Measurements from ENCODE around the gene COL15A1.
"Not testable (repeated sequence)": the region's sequence is repeated elsewhere in the genome, so short reads cannot be mapped to it uniquely, and the experiment has no call there.

Gene COL15A1

GRCh38 chr9:99085949-99086948 is 142.5 kb downstream of the COL15A1 start:
- Histone ChIP-seq H3K36me3 (ENCODE audit: control insufficient read depth, insufficient read depth, low read length) (no peaks in the 10 kb centered on the region), H3K9ac (ENCODE audit: low read length) (no peak overlapping the region), H3K27ac (ENCODE audit: low read depth, low read length) (peak overlapping the region; percentile 6), H3K27me3 (ENCODE audit: control insufficient read depth, insufficient read depth, low read length) (no peaks in the 10 kb centered on the region), H3K4me1 (ENCODE audit: control insufficient read depth, insufficient read depth, low read length) (no peaks in the 10 kb centered on the region), H3K4me3 (ENCODE audit: low read length) (no peak overlapping the region)

GRCh38 chr9:99087462-99087861 is 143.8 kb downstream of the COL15A1 start:
- H3K36me3 ChIP-seq (ENCODE audit: control insufficient read depth, insufficient read depth, low read length): no peaks in the 10 kb centered on the region
- H3K9ac ChIP-seq (ENCODE audit: low read length): no peak overlapping the region
- no peak overlapping the region for H3K4me3 ChIP-seq (ENCODE audit: low read length)
- H3K4me1 ChIP-seq (ENCODE audit: control insufficient read depth, insufficient read depth, low read length): no peaks in the 10 kb centered on the region
- H3K27me3 ChIP-seq (ENCODE audit: control insufficient read depth, insufficient read depth, low read length): no peaks in the 10 kb centered on the region
- H3K27ac ChIP-seq (ENCODE audit: low read depth, low read length): no peak overlapping the region

GRCh38 chr9:99090336-99091130 is 146.8 kb downstream of the COL15A1 start:
- Histone ChIP-seq H3K27me3 (ENCODE audit: control insufficient read depth, insufficient read depth, low read length) (no peaks in the 10 kb centered on the region), H3K27ac (ENCODE audit: low read depth, low read length) (no peak overlapping the region), H3K36me3 (ENCODE audit: control insufficient read depth, insufficient read depth, low read length) (no peaks in the 10 kb centered on the region), H3K4me3 (ENCODE audit: low read length) (no peak overlapping the region), H3K9ac (ENCODE audit: low read length) (no peak overlapping the region), H3K4me1 (ENCODE audit: control insufficient read depth, insufficient read depth, low read length) (no peaks in the 10 kb centered on the region)

- Histone ChIP-seq H3K9ac (ENCODE audit: low read length) (no peak overlapping the region), H3K4me1 (ENCODE audit: control insufficient read depth, insufficient read depth, low read length) (no peaks in the 10 kb centered on the region), H3K36me3 (ENCODE audit: control insufficient read depth, insufficient read depth, low read length) (no peaks in the 10 kb centered on the region), H3K27ac (ENCODE audit: low read depth, low read length) (no peak overlapping the region), H3K4me3 (ENCODE audit: low read length) (no peak overlapping the region), H3K27me3 (ENCODE audit: control insufficient read depth, insufficient read depth, low read length) (no peaks in the 10 kb centered on the region)
These were observed 149.2 kb downstream of the COL15A1 start for GRCh38 chr9:99092643-99093491.

GRCh38 chr9:99093492-99093791 is 149.7 kb downstream of the COL15A1 start:
- no peaks in the 10 kb centered on the region for H3K36me3 ChIP-seq (ENCODE audit: control insufficient read depth, insufficient read depth, low read length)

GRCh38 chr9:99095565-99095964 is 151.9 kb downstream of the COL15A1 start:
- no peaks in the 10 kb centered on the region for H3K4me1 ChIP-seq (ENCODE audit: control insufficient read depth, insufficient read depth, low read length)
- H3K4me3 ChIP-seq (ENCODE audit: low read length): no peak overlapping the region
- H3K36me3 ChIP-seq (ENCODE audit: control insufficient read depth, insufficient read depth, low read length): no peaks in the 10 kb centered on the region
- no peak overlapping the region for H3K27ac ChIP-seq (ENCODE audit: low read depth, low read length)
- no peaks in the 10 kb centered on the region for H3K27me3 ChIP-seq (ENCODE audit: control insufficient read depth, insufficient read depth, low read length)
- H3K9ac ChIP-seq (ENCODE audit: low read length): no peak overlapping the region

More at GRCh38 chr9:99093492-99093791, 149.7 kb downstream of the COL15A1 start:
- H3K27ac ChIP-seq (ENCODE audit: low read depth, low read length): no peak overlapping the region
- H3K4me3 ChIP-seq (ENCODE audit: low read length): no peak overlapping the region
- no peaks in the 10 kb centered on the region for H3K27me3 ChIP-seq (ENCODE audit: control insufficient read depth, insufficient read depth, low read length)
- no peaks in the 10 kb centered on the region for H3K4me1 ChIP-seq (ENCODE audit: control insufficient read depth, insufficient read depth, low read length)
- no peak overlapping the region for H3K9ac ChIP-seq (ENCODE audit: low read length)

- no peaks in the 10 kb centered on the region for H3K27me3 ChIP-seq (ENCODE audit: control insufficient read depth, insufficient read depth, low read length)
- H3K4me3 ChIP-seq (ENCODE audit: low read length): no peak overlapping the region
- no peak overlapping the region for H3K9ac ChIP-seq (ENCODE audit: low read length)
- H3K27ac ChIP-seq (ENCODE audit: low read depth, low read length): no peak overlapping the region
- H3K36me3 ChIP-seq (ENCODE audit: control insufficient read depth, insufficient read depth, low read length): no peaks in the 10 kb centered on the region
- no peaks in the 10 kb centered on the region for H3K4me1 ChIP-seq (ENCODE audit: control insufficient read depth, insufficient read depth, low read length)
These were observed 152.7 kb downstream of the COL15A1 start for GRCh38 chr9:99096409-99096808.

- H3K4me3 ChIP-seq (ENCODE audit: low read length); H3K27me3 ChIP-seq (ENCODE audit: control insufficient read depth, insufficient read depth, low read length); H3K36me3 ChIP-seq (ENCODE audit: control insufficient read depth, insufficient read depth, low read length); H3K9ac ChIP-seq (ENCODE audit: low read length); H3K27ac ChIP-seq (ENCODE audit: low read depth, low read length): not testable (repeated sequence)
- peaks cover 17% of the 10 kb centered on the region for H3K4me1 ChIP-seq (ENCODE audit: control insufficient read depth, insufficient read depth, low read length)
These were observed 156.3 kb downstream of the COL15A1 start for GRCh38 chr9:99099806-99100585.

- Histone ChIP-seq H3K9ac (ENCODE audit: low read length) (no peak overlapping the region), H3K27ac (ENCODE audit: low read depth, low read length) (no peak overlapping the region), H3K36me3 (ENCODE audit: control insufficient read depth, insufficient read depth, low read length) (no peaks in the 10 kb centered on the region), H3K27me3 (ENCODE audit: control insufficient read depth, insufficient read depth, low read length) (no peaks in the 10 kb centered on the region), H3K4me1 (ENCODE audit: control insufficient read depth, insufficient read depth, low read length) (peaks cover 18% of the 10 kb centered on the region), H3K4me3 (ENCODE audit: low read length) (no peak overlapping the region)
These were observed 157.6 kb downstream of the COL15A1 start for GRCh38 chr9:99101271-99101670.

- Histone ChIP-seq H3K4me3 (ENCODE audit: low read length) (no peak overlapping the region), H3K36me3 (ENCODE audit: control insufficient read depth, insufficient read depth, low read length) (no peaks in the 10 kb centered on the region), H3K27ac (ENCODE audit: low read depth, low read length) (peak overlapping the region; percentile 96), H3K4me1 (ENCODE audit: control insufficient read depth, insufficient read depth, low read length) (peaks cover 21% of the 10 kb centered on the region), H3K27me3 (ENCODE audit: control insufficient read depth, insufficient read depth, low read length) (no peaks in the 10 kb centered on the region), H3K9ac (ENCODE audit: low read length) (no peak overlapping the region)
These were observed 158.1 kb downstream of the COL15A1 start for GRCh38 chr9:99101812-99102211.

- H3K27ac ChIP-seq (ENCODE audit: low read depth, low read length): peak overlapping the region; percentile 96
- no peak overlapping the region for H3K9ac ChIP-seq (ENCODE audit: low read length)
- no peaks in the 10 kb centered on the region for H3K36me3 ChIP-seq (ENCODE audit: control insufficient read depth, insufficient read depth, low read length)
- H3K4me1 ChIP-seq (ENCODE audit: control insufficient read depth, insufficient read depth, low read length): peaks cover 32% of the 10 kb centered on the region
- H3K27me3 ChIP-seq (ENCODE audit: control insufficient read depth, insufficient read depth, low read length): no peaks in the 10 kb centered on the region
- H3K4me3 ChIP-seq (ENCODE audit: low read length): no peak overlapping the region
These were observed 159.6 kb downstream of the COL15A1 start for GRCh38 chr9:99103054-99103895.

All from rectal smooth muscle tissue (tissue), 1 donor.